GM19438 (cell line): ENCODE measurements around the gene EP400.
"Not testable (repeated sequence)": the region's sequence is repeated elsewhere in the genome, so short reads cannot be mapped to it uniquely, and the experiment has no call there.

ENCODE experiments used
- ATAC-seq: cut with Tn5 transposase; IDR thresholded peaks from one replicate; pipeline ENCODE4 v1.9.1; 2021; ENCODE audit warnings: low read depth; ENCODE audit not compliant: unreplicated experiment

Gene EP400

GRCh38 chr12:131948166-131948712 is 1.5 kb upstream of the EP400 start:
- ATAC-seq: no peak

GRCh38 chr12:131948713-131949430 is 870 bp upstream of the EP400 start:
- ATAC-seq: not testable (repeated sequence)

- peak; percentile 30 for ATAC-seq
Observed at GRCh38 chr12:131950182-131950913, 606 bp downstream of the EP400 start.

GRCh38 chr12:131953810-131954209 is 4.1 kb downstream of the EP400 start:
- ATAC-seq: not testable (repeated sequence)

- not testable (repeated sequence) for ATAC-seq
Observed at GRCh38 chr12:131954460-131954859, 4.7 kb downstream of the EP400 start.

GRCh38 chr12:131959116-131959515 is 9.4 kb downstream of the EP400 start:
- no peak for ATAC-seq

GRCh38 chr12:131959641-131960589 is 10.2 kb downstream of the EP400 start:
- no peak for ATAC-seq

- not testable (repeated sequence) for ATAC-seq
Observed at GRCh38 chr12:131960590-131961325, 11.0 kb downstream of the EP400 start.

- ATAC-seq: not testable (repeated sequence)
Observed at GRCh38 chr12:131961328-131961727, 11.6 kb downstream of the EP400 start.

- ATAC-seq: no peak
Observed at GRCh38 chr12:131962069-131962468, 12.3 kb downstream of the EP400 start.

- ATAC-seq: no peak
Observed at GRCh38 chr12:131963381-131963780, 13.6 kb downstream of the EP400 start.

GRCh38 chr12:131965073-131965472 is 15.3 kb downstream of the EP400 start:
- no peak for ATAC-seq

- ATAC-seq: no peak
Observed at GRCh38 chr12:131971226-131971625, 21.5 kb downstream of the EP400 start.

- ATAC-seq: no peak
Observed at GRCh38 chr12:131975228-131975627, 25.5 kb downstream of the EP400 start.

GRCh38 chr12:131979606-131980005 is 29.9 kb downstream of the EP400 start:
- ATAC-seq: no peak

- no peak for ATAC-seq
Observed at GRCh38 chr12:131980263-131980662, 30.5 kb downstream of the EP400 start.

GRCh38 chr12:131981388-131981787 is 31.6 kb downstream of the EP400 start:
- no peak for ATAC-seq

GRCh38 chr12:131982041-131982440 is 32.3 kb downstream of the EP400 start:
- ATAC-seq: no peak

GRCh38 chr12:131983026-131983425 is 33.3 kb downstream of the EP400 start:
- no peak for ATAC-seq

- ATAC-seq: no peak
Observed at GRCh38 chr12:131983554-131983953, 33.8 kb downstream of the EP400 start.
